Measurements from ENCODE around the gene SPTLC1.
"Not testable (repeated sequence)": the region's sequence is repeated elsewhere in the genome, so short reads cannot be mapped to it uniquely, and the experiment has no call there.

The SPTLC1 gene

GRCh38 chr9:92140074-92140753, 25.0 kb upstream of the SPTLC1 start:
- DNase-seq = peak; percentile 2

- not testable (repeated sequence) for DNase-seq
These were observed 23.8 kb upstream of the SPTLC1 start for GRCh38 chr9:92138960-92139540.

- no peak for DNase-seq
These were observed 23.1 kb upstream of the SPTLC1 start for GRCh38 chr9:92138157-92138959.

GRCh38 chr9:92136184-92136858, 21.1 kb upstream of the SPTLC1 start:
- DNase-seq = no peak

GRCh38 chr9:92135576-92135975, 20.4 kb upstream of the SPTLC1 start:
- DNase-seq = no peak

GRCh38 chr9:92133949-92134604, 18.9 kb upstream of the SPTLC1 start:
- peak; percentile 10 for DNase-seq

GRCh38 chr9:92132913-92133312, 17.7 kb upstream of the SPTLC1 start:
- DNase-seq = not testable (repeated sequence)

- DNase-seq = no peak
These were observed 17.3 kb upstream of the SPTLC1 start for GRCh38 chr9:92132501-92132900.

- DNase-seq = no peak
These were observed 7.6 kb upstream of the SPTLC1 start for GRCh38 chr9:92122800-92123199.

GRCh38 chr9:92122061-92122460, 6.8 kb upstream of the SPTLC1 start:
- no peak for DNase-seq

- no peak for DNase-seq
These were observed 6.1 kb upstream of the SPTLC1 start for GRCh38 chr9:92121265-92121664.

GRCh38 chr9:92120138-92120537, 4.9 kb upstream of the SPTLC1 start:
- DNase-seq = no peak

GRCh38 chr9:92119586-92119985, 4.4 kb upstream of the SPTLC1 start:
- no peak for DNase-seq

- no peak for DNase-seq
These were observed 7.1 kb downstream of the SPTLC1 start for GRCh38 chr9:92108122-92108521.

- not testable (repeated sequence) for DNase-seq
These were observed 9.6 kb downstream of the SPTLC1 start for GRCh38 chr9:92105446-92106225.

GRCh38 chr9:92103601-92104000, 11.6 kb downstream of the SPTLC1 start:
- DNase-seq = not testable (repeated sequence)

- DNase-seq = no peak
These were observed 14.8 kb downstream of the SPTLC1 start for GRCh38 chr9:92100237-92100911.

GRCh38 chr9:92098638-92099037, 16.6 kb downstream of the SPTLC1 start:
- no peak for DNase-seq

- no peak for DNase-seq
These were observed 17.2 kb downstream of the SPTLC1 start for GRCh38 chr9:92097997-92098482.

GRCh38 chr9:92095236-92095635, 20.0 kb downstream of the SPTLC1 start:
- no peak for DNase-seq

GRCh38 chr9:92094655-92095054, 20.6 kb downstream of the SPTLC1 start:
- no peak for DNase-seq
